M059J (cell line): ENCODE measurements around the gene RRAGD. TPM values are rescaled to one million over a fixed set of nuclear protein-coding genes. Genes with fewer than 3 reads are reported as not detected.

Source experiments
- DNase-seq: peaks from one replicate; pipeline ENCODE4 v3.0.0-alpha.2; 2012; ENCODE audit warnings: low read depth
- total RNA-seq: library from RNA; depleted of rRNA; stranded (reverse); fragments of >200 nt; shearing (Covaris generic); gene quantifications from 2 replicates; pipeline ENCODE4 v1.2.3, GENCODE V29; 2014

RRAGD gene
- total RNA-seq, 1 experiment from 2014 or later: 2.1 TPM

- peak; percentile 13 for DNase-seq
Measured at GRCh38 chr6:89375427-89376267, 36.4 kb downstream of the RRAGD start.

GRCh38 chr6:89372506-89372901 is 39.6 kb downstream of the RRAGD start:
- no peak for DNase-seq

GRCh38 chr6:89371849-89372505 is 40.1 kb downstream of the RRAGD start:
- peak; percentile 40 for DNase-seq

- peak; percentile 44 for DNase-seq
Measured at GRCh38 chr6:89368999-89369398, 43.1 kb downstream of the RRAGD start.

GRCh38 chr6:89368107-89368506 is 44.0 kb downstream of the RRAGD start:
- peak; percentile 30 for DNase-seq

- no peak for DNase-seq
Measured at GRCh38 chr6:89364586-89364985, 47.5 kb downstream of the RRAGD start.

GRCh38 chr6:89361171-89361570 is 50.9 kb downstream of the RRAGD start:
- no peak for DNase-seq

- peak; percentile 77 for DNase-seq
Measured at GRCh38 chr6:89360415-89360999, 51.6 kb downstream of the RRAGD start.

- no peak for DNase-seq
Measured at GRCh38 chr6:89359561-89359960, 52.5 kb downstream of the RRAGD start.

GRCh38 chr6:89357390-89357789 is 54.7 kb downstream of the RRAGD start:
- DNase-seq: no peak

- no peak for DNase-seq
Measured at GRCh38 chr6:89356642-89357170, 55.4 kb downstream of the RRAGD start.

- no peak for DNase-seq
Measured at GRCh38 chr6:89355511-89356194, 56.4 kb downstream of the RRAGD start.

GRCh38 chr6:89353702-89354392 is 58.2 kb downstream of the RRAGD start:
- no peak for DNase-seq

GRCh38 chr6:89353118-89353556 is 58.9 kb downstream of the RRAGD start:
- no peak for DNase-seq

GRCh38 chr6:89352278-89353117 is 59.6 kb downstream of the RRAGD start, which contains the start of gene UBE2J1:
UBE2J1 (minus strand) TSS chr6:89352722; CDS start chr6:89352569, 153 bp downstream.
- peak; percentile 85 for DNase-seq

- peak; percentile 15 for DNase-seq
Measured at GRCh38 chr6:89351671-89352277, 60.3 kb downstream of the RRAGD start.

GRCh38 chr6:89350281-89350966 is 61.6 kb downstream of the RRAGD start:
- peak; percentile 32 for DNase-seq

GRCh38 chr6:89348372-89348771 is 63.7 kb downstream of the RRAGD start:
- DNase-seq: peak; percentile 35

GRCh38 chr6:89347825-89348224 is 64.2 kb downstream of the RRAGD start:
- peak; percentile 35 for DNase-seq
